H1 (cell line): ENCODE data around the gene PLA2G4F. TPM values are rescaled to one million over a fixed set of nuclear protein-coding genes. Genes with fewer than 3 reads are reported as not detected.

Experiments used
- microRNA counts: library from miRNA; unstranded; fragments of <30 nt; microRNA quantifications from one replicate; lab custom pipeline; 2015
- microRNA-seq, 2 experiments: library from miRNA; unstranded; fragments of <30 nt; microRNA quantifications; one replicate each; pipeline versions ENCODE4 to v1.2.0, GENCODE V29; 2016 to 2020; ENCODE audit warnings: borderline microRNAs expressed in 2 of 2, borderline number of aligned reads in 2 of 2, borderline replicate concordance in 1 of 2
- polyA plus RNA-seq, 7 experiments: library from polyadenylated mRNA; depleted of rRNA in 3 of 7; stranded (reverse) in 5 of 7; unstranded in 2 of 7; fragments of >200 nt in 5 of 7; fragments of 200-250 nt in 2 of 7; gene quantifications; 1 replicate in 5 of 7; 2 replicates in 1 of 7; 4 replicates in 1 of 7; pipeline versions ENCODE4 v1.2.1 to v1.2.3, GENCODE V29; 2011 to 2013; ENCODE audit warnings: missing spikeins in 2 of 7, mixed read lengths in 2 of 7
- small RNA-seq: library from polyadenylated mRNA; stranded (forward); fragments of <200 nt; extraction: miRNeasy Mini kit (QIAGEN cat#:217004); gene quantifications from one replicate; pipeline ENCODE3, GENCODE V24; 2013; ENCODE audit not compliant: insufficient read depth
- total RNA-seq: library from RNA; stranded (reverse); fragmentation: NEBNext Ultra II Directional; extraction: Animal tissue kit (Norgen Biotek cat#: 25700); gene quantifications from 2 replicates; pipeline ENCODE4 v1.2.1, GENCODE V29; 2021

PLA2G4F gene
- total and polyA plus RNA-seq, 2 of the 8 experiments (the other 6 are each of a cell fraction or from before 2014, with no cell fraction given) = not detected

MicroRNA genes within 50 kb of the gene (microRNA counts, 767-probe panel; counts per million panel counts)
- microRNA hsa-miR-627 (lab: Ali Mortazavi, UCI) = 879 counts per million, percentile 95 among the panel's probes with 10 or more counts

Small RNA genes lying within 50 kb of the gene (microRNA-seq; reads per million reads assigned to microRNA genes)
- gene MIR627 = 2.5 to 5.9 reads per million in 2 experiments

Small RNA genes lying within 50 kb of the gene (small RNA-seq; reads per million reads assigned to genes)
- gene MIR627 = 13.9 reads per million, percentile 88 among the genes with 10 or more reads in this experiment

Other genes starting within 250 kb of the PLA2G4F start
- gene EHD4, start 184.1 kb downstream of the PLA2G4F start, total RNA-seq = 24.5 and 25.6 TPM in 2 replicates
- gene EHD4, start 184.1 kb downstream of the PLA2G4F start, polyA plus RNA-seq (2011; rRNA removed) = 17.5 and 19.8 TPM in 2 replicates
- not detected in 2 replicates for gene PLA2G4E, start 135.6 kb downstream of the PLA2G4F start, total RNA-seq
- 0.03 TPM in 2 replicates for gene PLA2G4E, start 135.6 kb downstream of the PLA2G4F start, polyA plus RNA-seq (2011; rRNA removed)
- gene PLA2G4D, start 62.1 kb downstream of the PLA2G4F start, total RNA-seq = 0.07 and 0.33 TPM in 2 replicates
- gene PLA2G4D, start 62.1 kb downstream of the PLA2G4F start, polyA plus RNA-seq (2011; rRNA removed) = 0.18 and 0.20 TPM in 2 replicates
- gene VPS39, start 51.7 kb upstream of the PLA2G4F start, total RNA-seq = 36.6 and 39.6 TPM in 2 replicates
- 34.4 and 40.4 TPM in 2 replicates for gene VPS39, start 51.7 kb upstream of the PLA2G4F start, polyA plus RNA-seq (2011; rRNA removed)
- gene GANC, start 116.6 kb upstream of the PLA2G4F start, total RNA-seq = 11.8 and 14.4 TPM in 2 replicates
- 6.5 and 6.8 TPM in 2 replicates for gene GANC, start 116.6 kb upstream of the PLA2G4F start, polyA plus RNA-seq (2011; rRNA removed)
- gene TMEM87A, start 116.8 kb upstream of the PLA2G4F start, total RNA-seq = 32.9 and 33.1 TPM in 2 replicates
- 11.0 and 15.2 TPM in 2 replicates for gene TMEM87A, start 116.8 kb upstream of the PLA2G4F start, polyA plus RNA-seq (2011; rRNA removed)
- gene CAPN3, start 202.9 kb upstream of the PLA2G4F start, total RNA-seq = 0.75 and 0.80 TPM in 2 replicates
- 2.0 and 2.1 TPM in 2 replicates for gene CAPN3, start 202.9 kb upstream of the PLA2G4F start, polyA plus RNA-seq (2011; rRNA removed)